Right lobe of liver (tissue), 6 donors: ENCODE data around the gene THADA. TPM values are rescaled to one million over a fixed set of nuclear protein-coding genes. Genes with fewer than 3 reads are reported as not detected.

Experiments used
- ATAC-seq, 4 donors: fragments of 200-7000 bp; cut with Tn5 transposase; one replicate each; pipeline ENCODE4 v1.9.1; 2020; ENCODE audit warnings: mild to moderate bottlenecking in 4 of 4, moderate library complexity in 4 of 4
- DNase-seq, 3 donors: peaks; one replicate each; pipeline ENCODE4 v3.0.0-alpha.2; 2020
- H3K27ac ChIP-seq, 3 donors: fragments of 200-600 bp; one replicate each; pipeline ENCODE4 v1.8.0; 2022
- H3K27me3 ChIP-seq, 2 donors: fragments of 200-600 bp; one replicate each; pipeline ENCODE4 v1.8.0; 2022
- H3K36me3 ChIP-seq, 4 donors: fragments of 200-600 bp; sonication (generic) in 1 of 4; one replicate each; pipeline versions ENCODE4 v1.5.1 to v1.8.0; 2017 to 2022; ENCODE audit warnings: control low read depth in 1 of 4
- H3K4me1 ChIP-seq, 4 donors: fragments of 200-600 bp; sonication (generic) in 1 of 4; one replicate each; pipeline versions ENCODE4 v1.5.1 to v1.8.0; 2017 to 2022; ENCODE audit warnings: control low read depth in 1 of 4
- H3K4me3 ChIP-seq, 3 donors: fragments of 200-600 bp; one replicate each; pipeline ENCODE4 v1.8.0; 2022
- H3K9me3 ChIP-seq, 4 donors: fragments of 200-600 bp; sonication (generic) in 1 of 4; one replicate each; pipeline versions ENCODE4 v1.5.1 to v1.8.0; 2017 to 2022; ENCODE audit warnings: control low read depth in 1 of 4
- POLR2A ChIP-seq: fragments of 450-650 bp; IDR thresholded peaks from one replicate; pipeline ENCODE4 v1.6.1; 2017; ENCODE audit warnings: antibody characterized with exemption, mild to moderate bottlenecking
- WGBS: methylation state at CpG from one replicate; pipeline ENCODE4 v1.1.6; 2018; ENCODE audit warnings: low coverage, low lambda C conversion rate; ENCODE audit not compliant: insufficient coverage; ENCODE audit errors: missing lambda C conversion rate; 5-methylcytosine and 5-hydroxymethylcytosine counted together
- intact Hi-C, 2 donors: fragments of 100-400 bp; cut with DNase I; formaldehyde crosslinking; loops; one replicate each; pipeline versions ENCODE4 v1.11.2 to v1.14.1; 2022
- total RNA-seq, 6 experiments: library from RNA; depleted of rRNA in 2 of 6; stranded (reverse); fragments of >200 nt in 2 of 6; fragmentation: NEBNext Ultra II Directional in 3 of 6; extraction: Animal tissue kit (Norgen Biotek cat#: 25700) in 3 of 6; gene quantifications; one replicate each; pipeline versions ENCODE4 v1.1.0 to v1.2.4, GENCODE V29; 2016 to 2023
- TF ChIP-seq, protein P1 (sequence below), 4 donors: fragments of 200-600 bp in 3 of 4; fragments of 450-650 bp in 1 of 4; IDR thresholded peaks; one replicate each; pipeline versions ENCODE4 v1.5.1 to v1.8.0; 2016 to 2022; ENCODE audit warnings: antibody characterized with exemption in 4 of 4, mild to moderate bottlenecking in 2 of 4
- donor health status: DM: no; HTN: yes; CAD: no.
- donor health status: DM: no; HTN: no; CAD: no.
- donor health status: DM: no; HTN: no; CAD: no.
- donor health status: DM: no; HTN: yes; CAD: no.
- donor health status: DM: no; HTN: yes; CAD: no.

The THADA gene
- total RNA-seq, 6 experiments from 2014 or later, result 12.2 to 21.6 (median 14.0) TPM

DNA sequence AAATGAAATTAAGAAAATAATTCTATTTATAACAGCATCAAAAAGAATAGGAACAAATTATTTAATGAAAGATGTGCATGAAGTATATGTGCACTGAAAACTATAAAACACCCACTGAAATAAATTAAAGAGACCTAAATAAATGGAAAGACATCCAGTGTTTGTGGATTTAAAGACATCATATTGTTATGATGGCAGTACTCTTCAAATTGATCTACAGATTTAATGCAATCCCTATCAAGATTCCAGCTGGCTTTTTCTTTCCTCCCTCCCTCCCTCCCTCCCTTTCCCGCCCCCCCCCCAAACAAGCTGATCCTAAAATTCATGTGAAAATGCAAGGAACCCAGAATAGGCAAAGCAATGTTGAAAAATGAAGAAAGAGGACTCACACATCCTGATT, 285.9 kb downstream of the THADA start:
- Histone ChIP-seq H3K4me3 (no peak overlapping the region), H3K4me1 (peaks cover 0 to 32% (median 12%) of the 10 kb centered on the region in 4 donors), H3K27ac (no peak overlapping the region), H3K9me3 (no peaks in the 10 kb centered on the region), H3K36me3 (no peaks in the 10 kb centered on the region), H3K27me3 (no peaks in the 10 kb centered on the region)
- intact Hi-C loops, result no loop called here
- DNase-seq, result no peak
- TF ChIP-seq, protein P1, sequence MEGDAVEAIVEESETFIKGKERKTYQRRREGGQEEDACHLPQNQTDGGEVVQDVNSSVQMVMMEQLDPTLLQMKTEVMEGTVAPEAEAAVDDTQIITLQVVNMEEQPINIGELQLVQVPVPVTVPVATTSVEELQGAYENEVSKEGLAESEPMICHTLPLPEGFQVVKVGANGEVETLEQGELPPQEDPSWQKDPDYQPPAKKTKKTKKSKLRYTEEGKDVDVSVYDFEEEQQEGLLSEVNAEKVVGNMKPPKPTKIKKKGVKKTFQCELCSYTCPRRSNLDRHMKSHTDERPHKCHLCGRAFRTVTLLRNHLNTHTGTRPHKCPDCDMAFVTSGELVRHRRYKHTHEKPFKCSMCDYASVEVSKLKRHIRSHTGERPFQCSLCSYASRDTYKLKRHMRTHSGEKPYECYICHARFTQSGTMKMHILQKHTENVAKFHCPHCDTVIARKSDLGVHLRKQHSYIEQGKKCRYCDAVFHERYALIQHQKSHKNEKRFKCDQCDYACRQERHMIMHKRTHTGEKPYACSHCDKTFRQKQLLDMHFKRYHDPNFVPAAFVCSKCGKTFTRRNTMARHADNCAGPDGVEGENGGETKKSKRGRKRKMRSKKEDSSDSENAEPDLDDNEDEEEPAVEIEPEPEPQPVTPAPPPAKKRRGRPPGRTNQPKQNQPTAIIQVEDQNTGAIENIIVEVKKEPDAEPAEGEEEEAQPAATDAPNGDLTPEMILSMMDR (IDR thresholded peaks at IDR 0.05), result no peak
- no peak for TF ChIP-seq POLR2A
- WGBS, result no CpG with 5 or more reads among the region's 1 CpG
- ATAC-seq, result no peak

DNA sequence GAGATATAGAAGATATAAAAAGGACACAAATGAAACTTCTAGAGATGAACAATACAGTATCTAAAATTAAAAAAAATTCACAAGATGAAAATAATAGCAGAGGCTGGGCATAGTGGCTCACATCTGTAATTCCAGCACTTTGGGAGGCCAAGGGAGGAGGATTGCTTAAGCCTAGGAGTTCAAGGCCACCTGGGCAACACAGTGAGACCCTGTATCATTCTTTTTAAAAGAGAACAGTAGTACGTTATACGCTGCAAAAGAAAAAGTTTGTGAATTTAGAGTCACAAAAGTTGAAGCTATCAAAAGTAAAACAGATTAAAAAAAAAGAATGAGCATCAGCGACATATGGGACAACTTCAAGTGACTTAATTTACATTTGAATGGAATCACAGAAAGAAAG, 287.9 kb downstream of the THADA start:
- Histone ChIP-seq H3K4me1 (peaks cover 0 to 21% (median 6%) of the 10 kb centered on the region in 4 donors), H3K27me3 (no peaks in the 10 kb centered on the region), H3K9me3 (no peaks in the 10 kb centered on the region), H3K27ac (no peak overlapping the region), H3K4me3 (no peak overlapping the region), H3K36me3 (no peaks in the 10 kb centered on the region)
- 93% methylated on average over 3 of the region's 3 CpGs for WGBS
- DNase-seq (no peak), ATAC-seq (no peak)
- intact Hi-C loops, result no loop called here
- TF ChIP-seq, protein P1 (IDR thresholded peaks at IDR 0.05), result no peak
- no peak for TF ChIP-seq POLR2A

DNA sequence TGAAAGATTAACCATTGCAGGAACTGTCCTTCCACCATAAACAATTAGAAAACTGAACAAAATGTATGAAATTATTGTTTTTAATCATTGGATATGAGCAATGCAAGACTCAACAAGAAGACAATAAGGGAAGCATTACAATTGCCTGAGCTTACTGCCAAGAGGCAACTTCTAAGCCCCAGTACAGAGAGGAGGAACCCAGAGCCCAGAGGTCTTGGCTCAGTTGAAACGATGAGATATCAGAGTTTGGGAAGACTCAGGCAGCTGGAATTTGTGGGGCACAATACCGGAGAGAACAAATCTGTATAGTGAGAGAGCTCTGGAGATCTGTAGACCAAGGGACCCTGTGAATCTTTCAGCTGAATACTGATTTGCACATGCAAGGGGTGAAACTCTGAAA, 288.8 kb downstream of the THADA start:
- no peak for TF ChIP-seq POLR2A
- TF ChIP-seq, protein P1 (IDR thresholded peaks at IDR 0.05), result no peak
- peaks cover 0 to 15% (median 3%) of the 10 kb centered on the region in 4 donors for H3K4me1 ChIP-seq
- ATAC-seq, result no peak
- H3K9me3 ChIP-seq, result no peaks in the 10 kb centered on the region
- intact Hi-C loops, result no loop called here
- WGBS, result 86% methylated on average over 1 of the region's 2 CpGs
- no peak overlapping the region for H3K4me3 ChIP-seq
- no peak overlapping the region for H3K27ac ChIP-seq
- no peaks in the 10 kb centered on the region for H3K27me3 ChIP-seq
- no peaks in the 10 kb centered on the region for H3K36me3 ChIP-seq
- no peak for DNase-seq

DNA sequence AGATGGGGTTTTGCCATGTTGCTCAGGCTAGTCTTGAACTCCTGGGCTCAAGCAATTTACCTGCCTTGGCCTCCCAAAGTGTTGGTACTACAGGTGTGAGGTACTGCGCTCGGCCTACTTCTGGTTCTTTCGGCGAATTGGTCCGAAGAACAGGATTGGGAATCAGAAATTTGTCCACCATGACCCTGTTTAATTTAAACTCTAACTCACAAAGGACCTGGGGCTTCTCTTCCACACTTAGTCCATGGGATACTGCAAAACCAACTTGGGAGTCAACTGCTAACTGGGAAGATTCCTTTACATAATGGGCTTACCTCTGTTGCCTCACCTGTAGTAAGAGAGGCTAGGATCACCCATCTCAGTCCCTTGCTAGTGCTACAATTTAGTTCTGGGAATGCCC, 289.6 kb downstream of the THADA start:
- Histone ChIP-seq H3K27me3 (no peaks in the 10 kb centered on the region), H3K36me3 (no peaks in the 10 kb centered on the region), H3K9me3 (no peaks in the 10 kb centered on the region), H3K4me3 (no peak overlapping the region), H3K4me1 (peaks cover 0 to 15% (median 0%) of the 10 kb centered on the region in 4 donors), H3K27ac (peak overlapping the region in 1 of 3 donors; percentile 48)
- 96% methylated on average over 4 of the region's 5 CpGs for WGBS
- intact Hi-C loops, result no loop called here
- DNase-seq (no peak), ATAC-seq (no peak)
- TF ChIP-seq, protein P1 (IDR thresholded peaks at IDR 0.05), result no peak

DNA sequence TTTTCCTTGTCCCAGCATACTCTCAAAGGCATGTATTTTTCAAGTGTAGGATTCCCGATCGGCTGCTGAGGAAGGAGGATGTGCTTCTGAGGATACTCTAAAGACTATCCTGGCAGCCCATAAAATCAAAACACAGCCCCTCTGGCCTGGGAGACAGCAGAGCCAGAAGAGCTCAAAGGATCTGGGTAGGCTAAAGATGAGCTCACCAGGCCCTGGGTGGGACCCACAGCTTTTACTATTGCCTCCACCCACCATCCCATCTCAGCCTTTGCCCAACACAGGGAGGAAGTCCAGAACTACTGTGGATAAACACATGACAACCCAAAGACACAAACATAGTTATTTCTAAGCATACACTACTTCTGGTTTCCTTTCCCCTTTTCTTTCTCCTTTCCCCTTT, 290.3 kb downstream of the THADA start:
- Histone ChIP-seq H3K4me3 (no peak overlapping the region), H3K36me3 (no peaks in the 10 kb centered on the region), H3K27me3 (no peaks in the 10 kb centered on the region), H3K9me3 (no peaks in the 10 kb centered on the region), H3K4me1 (peaks cover 0 to 19% (median 3%) of the 10 kb centered on the region in 4 donors), H3K27ac (peak overlapping the region; percentile 6 to 48 (median 24))
- DNase-seq (no peak), ATAC-seq (peak; percentile 47 to 61 (median 54))
- 44% methylated on average over 2 of the region's 2 CpGs for WGBS
- intact Hi-C loops, result no loop called here
- TF ChIP-seq POLR2A, result no peak
- TF ChIP-seq, protein P1 (IDR thresholded peaks at IDR 0.05), result no peak
